Immature natural killer cell (primary cell): ENCODE results near the gene TCIRG1. TPM values are rescaled to one million over a fixed set of nuclear protein-coding genes. Genes with fewer than 3 reads are reported as not detected.

Experiments used
- DNase-seq, 3 donors: peaks; one replicate each; pipeline ENCODE4 v3.0.0; 2022; ENCODE audit warnings: mixed read lengths in 1 of 3
- H3K27ac Mint-ChIP-seq, 6 donors: one replicate each; pipeline ENCODE4 v1.8.0; 2020; ENCODE audit warnings: mixed read lengths in 6 of 6, mild to moderate bottlenecking in 5 of 6, inconsistent platforms in 4 of 6, moderate library complexity in 3 of 6
- H3K27me3 Mint-ChIP-seq, 3 donors: one replicate each; pipeline ENCODE4 v1.8.0; 2020 to 2021; ENCODE audit warnings: low read depth in 3 of 3, mild to moderate bottlenecking in 3 of 3, mixed read lengths in 3 of 3, moderate library complexity in 3 of 3, inconsistent platforms in 1 of 3
- H3K36me3 Mint-ChIP-seq, 3 donors: one replicate each; pipeline ENCODE4 v1.8.0; 2020; ENCODE audit warnings: mixed read lengths in 3 of 3, inconsistent platforms in 2 of 3, mild to moderate bottlenecking in 2 of 3
- H3K4me1 Mint-ChIP-seq, 2 donors: one replicate each; pipeline ENCODE4 v1.8.0; 2020; ENCODE audit warnings: inconsistent platforms in 2 of 2, mild to moderate bottlenecking in 2 of 2, mixed read lengths in 2 of 2, moderate library complexity in 1 of 2
- H3K4me3 Mint-ChIP-seq, 5 donors: one replicate each; pipeline ENCODE4 v1.8.0; 2020; ENCODE audit warnings: mild to moderate bottlenecking in 5 of 5, mixed read lengths in 5 of 5, inconsistent platforms in 3 of 5, moderate library complexity in 3 of 5
- H3K9me3 Mint-ChIP-seq, 6 donors: one replicate each; pipeline ENCODE4 v1.8.0; 2020; ENCODE audit warnings: mild to moderate bottlenecking in 6 of 6, mixed read lengths in 6 of 6, inconsistent platforms in 4 of 6, moderate library complexity in 3 of 6
- polyA plus RNA-seq, 3 donors: library from polyadenylated mRNA; unstranded; fragments of 300-500 nt; fragmentation: Illumina TruSeq; gene quantifications; one replicate each; pipeline ENCODE4 v1.2.3, GENCODE V29; 2021

Gene TCIRG1
- polyA plus RNA-seq, 3 donors from 2014 or later, result 93.0 to 132 (median 93.3) TPM

DNA sequence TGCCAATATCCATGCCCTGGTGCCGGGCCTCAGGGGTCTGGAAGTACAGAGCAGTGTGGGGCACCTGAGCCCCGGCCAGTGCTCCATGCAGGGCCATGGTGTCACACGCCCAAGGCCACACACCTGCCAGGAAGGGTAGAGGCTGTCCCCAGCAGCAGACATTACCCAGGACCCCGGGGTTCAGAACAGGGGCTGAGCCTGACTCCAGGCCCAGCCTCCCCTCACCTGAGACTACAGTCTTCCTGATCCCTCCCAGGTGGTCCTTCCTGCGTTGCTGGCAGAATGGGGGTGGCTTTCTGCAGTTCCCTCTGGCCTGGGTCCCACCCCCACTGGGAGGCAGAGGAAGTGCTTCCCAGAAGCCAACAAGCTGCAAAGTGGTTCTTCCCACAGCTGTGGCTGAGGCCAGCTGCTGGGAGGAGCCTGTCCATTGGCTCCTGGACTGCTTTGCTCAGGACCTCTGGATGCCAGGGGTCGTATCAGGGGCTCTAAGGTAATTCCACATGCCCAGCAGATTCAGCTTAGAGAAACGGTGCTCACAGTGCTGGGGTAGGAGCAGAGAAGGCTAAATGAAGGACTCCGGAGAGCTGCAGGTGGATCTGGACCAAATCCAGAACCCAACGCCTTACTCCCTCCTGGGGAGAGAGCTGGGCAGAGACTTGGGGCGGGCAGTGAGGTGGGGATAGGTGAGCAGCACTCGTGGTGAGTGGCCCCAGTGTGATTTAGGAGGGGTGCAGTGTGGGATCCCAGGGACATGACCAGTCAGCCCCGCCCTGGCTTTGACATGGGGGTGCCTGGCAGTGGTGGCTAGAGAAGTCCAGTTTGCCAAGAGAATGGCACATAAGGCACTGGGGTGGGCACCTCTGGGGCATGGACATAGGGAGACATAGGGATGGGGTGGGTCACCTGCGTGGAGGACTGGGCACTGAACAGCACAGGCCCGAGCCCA is 12.6 kb downstream of the TCIRG1 start:
- H3K9me3 Mint-ChIP-seq, result no peaks in the 10 kb centered on the region
- no peak overlapping the region for H3K4me3 Mint-ChIP-seq
- peaks cover 0 to 13% (median 3%) of the 10 kb centered on the region in 3 donors for H3K36me3 Mint-ChIP-seq
- peak overlapping the region in 4 of 6 donors; percentile 5 to 70 (median 56) for H3K27ac Mint-ChIP-seq
- DNase-seq, result no peak
- H3K27me3 Mint-ChIP-seq, result peaks cover 0 to 4% (median 2%) of the 10 kb centered on the region in 3 donors
- no peaks in the 10 kb centered on the region for H3K4me1 Mint-ChIP-seq

DNA sequence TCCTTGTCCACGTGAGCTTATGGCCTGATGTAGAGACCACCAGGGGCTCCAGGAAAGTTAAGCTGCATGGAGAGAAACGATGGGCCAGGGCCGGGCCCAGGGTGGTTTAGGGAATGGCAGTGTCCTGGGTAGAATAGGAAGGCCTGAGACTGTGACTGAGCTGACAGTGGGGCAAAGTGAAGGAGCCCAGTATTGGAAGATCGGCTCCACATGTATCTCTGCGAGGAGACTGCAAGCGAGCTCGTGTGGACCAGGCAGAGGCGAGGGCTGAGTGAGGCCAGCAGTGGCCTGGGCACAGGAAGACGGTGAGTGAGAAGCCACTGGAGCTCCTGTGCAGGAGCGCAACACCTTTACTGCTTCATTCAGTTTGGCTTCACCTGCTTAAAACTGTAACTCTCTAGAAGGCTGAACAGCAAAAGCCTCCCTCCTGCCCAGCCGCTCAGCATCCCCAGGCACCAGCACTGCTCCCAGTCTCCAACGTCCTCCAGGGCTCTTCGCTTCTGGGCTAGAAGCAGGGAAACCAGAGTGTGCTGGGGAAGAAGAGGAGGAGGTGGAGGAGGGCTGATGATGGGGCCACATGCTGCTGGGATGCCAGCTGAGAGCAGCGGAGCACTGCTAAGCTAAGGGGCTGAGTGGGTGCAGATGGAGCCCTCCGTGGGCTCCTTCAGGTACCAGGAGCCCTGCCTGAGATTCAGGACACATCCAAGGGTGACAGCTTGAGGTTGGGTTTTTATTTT is 13.5 kb downstream of the TCIRG1 start:
- no peaks in the 10 kb centered on the region for H3K4me1 Mint-ChIP-seq
- peak overlapping the region in 4 of 6 donors; percentile 5 to 61 (median 44) for H3K27ac Mint-ChIP-seq
- H3K27me3 Mint-ChIP-seq, result peaks cover 0 to 4% (median 3%) of the 10 kb centered on the region in 3 donors
- H3K9me3 Mint-ChIP-seq, result no peaks in the 10 kb centered on the region
- peaks cover 0 to 13% (median 3%) of the 10 kb centered on the region in 3 donors for H3K36me3 Mint-ChIP-seq
- DNase-seq, result no peak
- H3K4me3 Mint-ChIP-seq, result no peak overlapping the region

DNA sequence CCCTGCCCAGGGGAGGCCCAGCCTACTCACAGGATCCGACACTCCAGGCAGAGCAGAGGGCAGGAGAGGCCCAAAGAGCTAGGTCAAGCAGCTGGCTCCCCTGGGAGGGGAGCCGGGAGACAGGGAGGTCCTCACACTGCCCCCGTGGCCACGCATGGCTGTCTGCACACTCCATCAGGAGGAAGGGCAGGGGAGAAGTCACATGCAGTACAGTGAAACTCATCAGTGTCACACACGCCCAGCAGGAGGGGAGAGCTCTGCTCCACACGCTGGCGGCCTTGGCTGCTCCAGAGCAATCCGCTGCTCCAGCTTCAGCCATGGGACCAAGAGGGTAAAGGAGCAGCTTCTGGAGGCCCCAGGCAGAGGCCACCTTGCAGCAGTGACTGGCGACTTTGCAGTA is 14.3 kb downstream of the TCIRG1 start:
- Mint-ChIP-seq H3K27ac (peak overlapping the region in 3 of 6 donors; percentile 34 to 61 (median 48)), H3K9me3 (no peaks in the 10 kb centered on the region), H3K4me3 (no peak overlapping the region), H3K36me3 (peaks cover 0 to 13% (median 4%) of the 10 kb centered on the region in 3 donors), H3K27me3 (peaks cover 0 to 4% (median 3%) of the 10 kb centered on the region in 3 donors), H3K4me1 (no peaks in the 10 kb centered on the region)
- DNase-seq, result no peak

DNA sequence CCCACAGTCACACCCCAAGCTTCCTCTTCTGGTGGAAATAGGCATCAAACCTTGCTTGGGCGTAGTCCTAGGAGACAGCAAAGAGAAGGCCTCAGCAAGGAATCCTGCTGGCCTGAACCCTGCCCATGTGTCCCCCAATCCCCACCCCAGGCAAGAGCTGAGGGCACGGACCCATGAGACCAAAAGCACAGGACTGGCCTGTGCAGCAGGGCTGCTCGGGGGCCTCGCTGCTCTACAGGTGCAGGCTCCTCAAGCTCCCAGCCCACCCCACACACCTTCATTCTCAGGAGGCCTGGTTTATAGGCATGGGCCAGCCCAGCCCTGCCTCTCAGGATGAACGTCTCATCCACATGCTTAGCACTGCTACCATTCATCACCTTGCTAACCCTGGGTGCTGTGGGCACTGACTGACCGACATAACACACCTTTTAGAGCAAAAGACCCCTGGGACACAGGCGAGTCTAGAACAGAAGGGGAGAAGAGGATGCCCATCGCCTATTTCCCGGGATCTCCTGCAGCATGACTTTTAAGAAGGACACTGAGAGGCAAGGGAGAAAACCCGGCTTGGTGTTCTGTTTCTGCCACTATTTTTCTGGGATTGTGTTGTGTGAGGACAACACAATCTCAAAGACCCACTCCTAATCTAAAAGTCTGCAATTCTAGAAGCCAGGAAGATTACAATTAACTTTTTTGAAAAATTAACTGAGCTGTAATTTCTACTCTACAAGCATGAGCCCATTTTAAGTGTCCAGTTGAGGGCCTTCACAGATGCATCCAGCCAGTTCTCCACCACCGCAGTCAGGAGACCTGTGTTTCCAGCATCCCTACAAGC is 15.4 kb downstream of the TCIRG1 start:
- H3K27ac Mint-ChIP-seq, result peak overlapping the region in 4 of 6 donors; percentile 44 to 80 (median 70)
- peaks cover 0 to 4% (median 3%) of the 10 kb centered on the region in 3 donors for H3K27me3 Mint-ChIP-seq
- H3K4me1 Mint-ChIP-seq, result no peaks in the 10 kb centered on the region
- no peaks in the 10 kb centered on the region for H3K9me3 Mint-ChIP-seq
- peaks cover 0 to 13% (median 10%) of the 10 kb centered on the region in 3 donors for H3K36me3 Mint-ChIP-seq
- H3K4me3 Mint-ChIP-seq, result no peak overlapping the region
- DNase-seq, result no peak

DNA sequence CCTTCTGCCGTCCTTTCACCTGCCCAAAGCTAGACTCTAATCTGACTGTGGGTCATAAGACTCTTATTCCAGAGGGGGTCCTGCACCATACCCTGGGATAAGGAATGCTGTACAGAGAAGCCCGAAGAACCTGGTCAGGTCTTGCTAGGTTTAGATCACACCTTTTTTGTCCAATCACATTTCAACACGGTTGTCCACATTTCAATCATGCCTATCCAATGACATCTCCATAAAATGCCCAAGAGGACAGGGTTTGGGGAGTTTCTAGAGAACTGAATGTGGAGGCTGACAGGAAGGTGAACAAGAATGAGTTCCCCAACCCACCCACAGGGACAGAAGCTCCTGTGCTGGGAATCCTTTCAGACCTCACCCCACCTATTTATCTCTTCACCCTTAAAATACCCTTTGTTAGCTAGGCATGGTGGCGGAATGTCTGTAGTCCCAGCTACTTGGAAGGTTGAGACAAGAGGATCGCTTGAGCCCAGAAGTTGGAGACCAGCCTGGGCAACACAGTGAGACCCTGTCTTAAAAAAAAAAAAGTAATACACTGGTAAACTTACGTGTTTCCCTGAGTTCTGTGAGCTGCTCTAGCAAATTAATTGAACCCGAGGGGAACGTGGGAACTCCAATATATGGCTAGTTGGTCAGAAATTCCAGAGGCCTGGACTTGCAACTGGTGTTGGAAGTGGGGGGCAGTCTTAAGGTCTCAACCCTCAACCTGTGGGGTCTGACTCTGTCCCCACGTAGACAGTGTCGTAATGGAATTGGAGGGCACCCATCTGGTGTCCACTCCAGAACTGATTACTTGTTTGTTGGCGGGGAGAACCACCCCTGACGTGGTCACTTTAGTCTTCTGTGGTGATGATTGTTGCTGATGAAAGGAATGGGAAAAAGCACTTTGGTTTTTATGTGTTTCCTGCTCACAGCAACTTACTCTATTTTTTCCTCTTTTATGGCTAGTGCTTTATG is 17.8 kb downstream of the TCIRG1 start:
- no peak for DNase-seq
- Mint-ChIP-seq H3K27ac (peak overlapping the region in 1 of 6 donors; percentile 23), H3K4me3 (no peak overlapping the region), H3K27me3 (peaks cover 0 to 4% (median 3%) of the 10 kb centered on the region in 3 donors), H3K4me1 (no peaks in the 10 kb centered on the region), H3K36me3 (peaks cover 0 to 17% (median 13%) of the 10 kb centered on the region in 3 donors), H3K9me3 (no peaks in the 10 kb centered on the region)

DNA sequence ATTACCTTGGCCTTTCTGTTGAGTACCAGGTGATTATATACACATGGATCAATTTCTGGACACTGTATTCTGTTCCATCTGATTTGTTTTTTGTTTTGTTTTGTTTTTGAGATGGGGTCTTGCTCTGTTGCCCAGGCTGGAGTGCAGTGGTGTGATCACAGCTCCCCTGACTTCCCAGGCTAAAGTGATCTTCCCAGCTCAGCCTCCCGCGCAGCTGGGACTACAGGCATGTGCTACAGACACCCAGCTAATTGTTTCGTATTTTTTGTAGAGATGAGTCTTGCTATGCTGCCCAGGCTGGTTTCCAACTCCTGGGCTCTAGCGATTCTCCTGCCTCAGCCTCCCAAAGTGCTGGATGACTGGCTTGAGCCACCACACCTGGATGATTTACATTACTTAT is 19.0 kb downstream of the TCIRG1 start:
- Mint-ChIP-seq H3K27me3 (peaks cover 0 to 3% (median 3%) of the 10 kb centered on the region in 3 donors), H3K36me3 (peaks cover 0 to 17% (median 16%) of the 10 kb centered on the region in 3 donors), H3K4me3 (no peak overlapping the region), H3K4me1 (no peaks in the 10 kb centered on the region), H3K27ac (peak overlapping the region in 1 of 6 donors; percentile 25), H3K9me3 (no peaks in the 10 kb centered on the region)
- no peak for DNase-seq

DNA sequence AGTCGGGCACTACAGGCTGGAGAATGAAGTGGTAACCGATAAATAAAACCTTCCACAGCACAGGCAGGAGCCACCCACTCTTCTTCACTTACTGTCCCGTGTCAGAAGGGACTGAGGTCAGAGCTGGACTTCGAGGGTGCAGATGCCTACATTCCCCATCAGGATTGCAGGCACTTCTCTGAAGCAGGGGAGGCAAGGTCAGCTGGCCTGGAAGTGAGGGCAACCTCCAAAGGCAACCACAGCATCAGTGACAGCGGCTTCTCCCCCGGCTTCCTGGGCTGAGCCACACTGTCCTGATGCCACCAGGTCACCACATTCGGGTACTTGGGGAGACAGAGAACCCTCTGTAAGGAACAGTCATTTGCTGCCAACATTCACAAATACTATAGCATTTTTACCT is 22.7 kb downstream of the TCIRG1 start:
- Mint-ChIP-seq H3K27ac (no peak overlapping the region), H3K4me1 (no peaks in the 10 kb centered on the region), H3K4me3 (no peak overlapping the region), H3K27me3 (peaks cover 0 to 1% (median 0%) of the 10 kb centered on the region in 3 donors), H3K9me3 (no peaks in the 10 kb centered on the region), H3K36me3 (peaks cover 0 to 31% (median 29%) of the 10 kb centered on the region in 3 donors)
- DNase-seq, result no peak

DNA sequence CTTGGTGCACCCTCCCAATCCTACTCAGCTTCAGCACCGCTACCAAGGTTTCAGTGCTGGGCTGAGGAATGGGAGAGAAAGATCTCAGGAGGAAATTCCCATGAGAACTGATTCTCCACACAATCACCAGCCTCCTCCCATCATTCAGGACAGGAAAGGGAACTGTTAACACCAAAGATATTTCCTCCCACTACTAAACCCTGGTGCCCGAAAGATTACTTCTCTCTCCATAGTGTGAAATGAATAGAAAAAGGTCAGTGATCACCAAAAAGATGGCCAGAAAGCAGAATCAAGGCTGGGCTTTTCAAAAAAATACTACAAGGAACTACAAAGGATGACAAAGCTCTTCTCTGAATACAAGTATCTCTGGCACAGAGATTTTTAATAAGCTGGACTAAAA is 26.1 kb downstream of the TCIRG1 start:
- Mint-ChIP-seq H3K27ac (no peak overlapping the region), H3K36me3 (peaks cover 10 to 45% (median 27%) of the 10 kb centered on the region in 3 donors), H3K27me3 (no peaks in the 10 kb centered on the region), H3K4me1 (no peaks in the 10 kb centered on the region), H3K9me3 (no peaks in the 10 kb centered on the region), H3K4me3 (no peak overlapping the region)
- DNase-seq, result no peak

DNA sequence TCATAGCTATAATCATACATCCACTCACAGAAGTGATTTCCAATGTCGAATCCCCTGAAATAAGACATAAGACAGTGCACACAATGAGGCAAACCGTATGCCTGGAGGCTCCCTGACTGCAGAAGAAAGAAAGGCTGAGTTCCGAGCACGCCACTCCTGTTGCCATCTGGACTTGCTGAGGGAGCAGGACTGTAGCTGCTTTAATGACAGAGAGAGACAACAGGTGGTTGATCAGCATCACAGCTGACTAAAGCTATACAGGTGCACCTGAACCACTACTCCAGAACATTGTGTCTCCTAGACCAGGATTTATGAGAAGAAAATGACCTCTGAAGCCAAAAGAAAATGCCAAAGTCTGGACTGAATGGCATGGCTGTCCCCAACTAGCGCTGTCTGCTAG is 27.0 kb downstream of the TCIRG1 start:
- Mint-ChIP-seq H3K36me3 (peaks cover 10 to 42% (median 25%) of the 10 kb centered on the region in 3 donors), H3K27me3 (no peaks in the 10 kb centered on the region), H3K27ac (no peak overlapping the region), H3K4me1 (no peaks in the 10 kb centered on the region), H3K4me3 (no peak overlapping the region), H3K9me3 (no peaks in the 10 kb centered on the region)
- no peak for DNase-seq

DNA sequence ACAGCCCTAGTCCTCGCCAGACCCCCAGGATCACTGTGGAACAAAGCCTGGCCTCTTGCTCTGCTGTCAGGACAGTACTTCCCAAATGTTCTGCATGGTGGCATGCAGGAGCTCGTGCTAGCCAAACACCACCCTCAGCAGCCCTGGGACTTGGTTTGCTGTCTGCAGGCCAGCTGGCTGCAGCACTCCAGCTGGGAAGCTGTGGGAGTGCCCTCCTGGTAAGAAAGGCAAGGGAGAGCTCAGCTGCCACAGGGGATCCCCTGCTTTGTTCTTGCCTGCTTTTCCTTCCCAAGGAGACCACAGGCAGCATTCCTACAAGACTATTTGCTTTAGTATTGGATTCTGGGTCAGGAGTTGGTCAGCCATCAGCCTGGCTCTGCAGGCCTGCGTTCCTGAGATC is 27.9 kb downstream of the TCIRG1 start:
- H3K9me3 Mint-ChIP-seq, result no peaks in the 10 kb centered on the region
- no peak for DNase-seq
- H3K27ac Mint-ChIP-seq, result no peak overlapping the region
- no peaks in the 10 kb centered on the region for H3K27me3 Mint-ChIP-seq
- no peaks in the 10 kb centered on the region for H3K4me1 Mint-ChIP-seq
- no peak overlapping the region for H3K4me3 Mint-ChIP-seq
- peaks cover 10 to 39% (median 22%) of the 10 kb centered on the region in 3 donors for H3K36me3 Mint-ChIP-seq

DNA sequence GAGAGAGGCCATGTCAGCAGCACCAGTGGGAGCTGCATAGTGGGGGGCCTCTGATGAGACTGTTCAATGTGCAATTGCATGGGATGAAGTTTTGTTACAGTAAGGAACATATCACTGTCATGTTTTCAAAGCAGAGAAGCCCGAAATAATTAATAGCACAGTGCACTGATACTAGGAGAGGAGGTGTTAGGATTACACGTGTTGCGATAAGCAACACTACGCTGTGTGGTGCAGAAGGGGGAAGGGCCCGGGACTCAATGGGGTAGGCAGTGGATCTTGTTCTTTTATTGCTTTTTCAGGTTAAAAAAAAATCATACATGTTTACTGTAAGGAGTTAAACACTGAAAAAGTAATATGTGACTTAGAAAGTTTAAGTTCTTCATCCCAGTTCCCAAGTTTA is 29.2 kb downstream of the TCIRG1 start:
- no peaks in the 10 kb centered on the region for H3K9me3 Mint-ChIP-seq

DNA sequence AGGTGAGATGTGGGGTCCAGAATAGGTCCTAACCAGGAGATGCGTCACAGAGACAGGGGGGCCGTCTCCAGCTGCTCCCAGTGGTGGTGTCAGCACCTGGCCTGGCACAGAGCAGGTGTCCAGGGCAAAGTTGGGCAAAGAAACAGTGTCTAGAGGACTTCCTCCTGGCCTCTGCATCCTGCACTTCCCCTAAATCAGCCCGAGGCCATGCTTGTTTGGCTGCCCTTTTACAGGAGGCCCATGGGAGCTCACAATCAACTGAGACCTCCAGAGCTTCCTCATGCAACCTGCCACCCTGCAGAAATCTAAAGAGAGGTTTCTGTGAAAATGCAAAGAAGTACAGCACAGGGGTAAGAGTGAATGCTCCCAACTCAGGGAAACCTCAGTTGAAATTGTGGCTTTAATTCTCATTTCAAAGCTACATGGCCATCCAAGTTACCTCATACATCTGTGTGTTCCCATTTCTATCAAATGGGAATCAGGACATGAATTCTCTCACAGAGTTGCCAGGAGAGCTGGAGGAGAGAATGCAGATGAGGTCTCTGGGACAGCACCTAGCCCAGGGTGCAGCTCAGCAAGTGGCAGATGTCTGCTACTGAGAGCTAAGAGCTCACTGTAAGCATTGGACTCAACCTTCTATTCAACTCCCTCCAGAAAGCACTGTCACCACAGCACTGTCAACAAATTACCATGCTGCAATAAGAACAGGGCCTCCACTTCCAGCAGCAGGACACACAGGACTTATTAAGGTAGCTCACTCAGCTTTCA is 32.6 kb downstream of the TCIRG1 start:
- peaks cover 0 to 3% (median 0%) of the 10 kb centered on the region in 3 donors for H3K27me3 Mint-ChIP-seq

More for the DNA sequence above, 29.2 kb downstream of the TCIRG1 start:
- H3K4me1 Mint-ChIP-seq, result no peaks in the 10 kb centered on the region
- no peak overlapping the region for H3K4me3 Mint-ChIP-seq
- no peak for DNase-seq
- no peaks in the 10 kb centered on the region for H3K27me3 Mint-ChIP-seq
- H3K27ac Mint-ChIP-seq, result peak overlapping the region in 1 of 6 donors; percentile 22
- H3K36me3 Mint-ChIP-seq, result peaks cover 10 to 38% (median 20%) of the 10 kb centered on the region in 3 donors

More for the DNA sequence above, 32.6 kb downstream of the TCIRG1 start:
- Mint-ChIP-seq H3K4me3 (no peak overlapping the region), H3K9me3 (no peaks in the 10 kb centered on the region), H3K27ac (no peak overlapping the region), H3K4me1 (no peaks in the 10 kb centered on the region), H3K36me3 (peaks cover 4 to 21% (median 10%) of the 10 kb centered on the region in 3 donors)
- DNase-seq, result no peak
